NOMO-1 treated with dmso at 0.1 percent for 144 hours (cell line): ENCODE measurements around the gene AMER2.
"Not testable (repeated sequence)": the region's sequence is repeated elsewhere in the genome, so short reads cannot be mapped to it uniquely, and the experiment has no call there.

Source experiments
- DNase-seq: peaks from one replicate; lab custom pipeline; 2025; ENCODE audit not compliant: unreplicated experiment; lab: John Stamatoyannopoulos, UW

AMER2 gene

DNA sequence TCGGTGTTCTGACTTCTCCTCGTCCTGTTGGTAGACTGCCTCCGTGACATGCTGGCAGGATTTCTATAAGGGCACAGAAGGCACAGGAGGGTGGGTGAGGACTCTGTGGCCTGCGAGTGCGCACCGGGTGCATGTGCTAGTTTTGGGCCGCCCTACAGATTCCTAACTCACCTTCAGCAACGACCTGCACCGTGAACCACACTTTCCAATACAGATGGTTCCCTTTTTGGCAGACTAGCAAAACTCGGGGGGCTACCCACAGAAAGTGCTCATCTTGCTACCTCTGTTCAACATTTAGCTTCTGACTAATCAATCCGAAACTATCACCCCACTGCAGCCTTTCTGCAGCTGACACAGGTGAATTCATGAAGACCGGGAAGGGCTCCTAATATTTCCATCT is 14.1 kb upstream of the AMER2 start:
- DNase-seq: no peak

DNA sequence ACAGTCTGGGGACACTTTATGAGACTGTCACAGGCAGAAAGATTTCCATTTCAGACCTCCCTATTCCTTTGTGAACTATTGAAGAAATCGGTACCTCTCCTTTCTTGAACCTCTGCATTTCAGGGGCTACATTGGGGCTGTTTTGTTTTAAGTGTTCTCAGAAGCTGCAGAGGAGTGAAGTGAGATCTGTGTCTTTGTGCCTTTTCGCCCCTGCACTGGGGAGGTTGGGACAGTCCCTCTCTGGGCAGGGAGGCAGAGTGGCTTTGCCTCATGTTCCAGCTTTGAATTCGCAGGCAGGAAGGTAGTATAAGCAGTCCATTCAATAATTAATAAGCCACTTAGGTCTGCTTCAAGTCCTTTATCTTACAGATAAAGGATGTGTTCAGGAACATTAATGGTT is 9.5 kb upstream of the AMER2 start:
- no peak for DNase-seq

DNA sequence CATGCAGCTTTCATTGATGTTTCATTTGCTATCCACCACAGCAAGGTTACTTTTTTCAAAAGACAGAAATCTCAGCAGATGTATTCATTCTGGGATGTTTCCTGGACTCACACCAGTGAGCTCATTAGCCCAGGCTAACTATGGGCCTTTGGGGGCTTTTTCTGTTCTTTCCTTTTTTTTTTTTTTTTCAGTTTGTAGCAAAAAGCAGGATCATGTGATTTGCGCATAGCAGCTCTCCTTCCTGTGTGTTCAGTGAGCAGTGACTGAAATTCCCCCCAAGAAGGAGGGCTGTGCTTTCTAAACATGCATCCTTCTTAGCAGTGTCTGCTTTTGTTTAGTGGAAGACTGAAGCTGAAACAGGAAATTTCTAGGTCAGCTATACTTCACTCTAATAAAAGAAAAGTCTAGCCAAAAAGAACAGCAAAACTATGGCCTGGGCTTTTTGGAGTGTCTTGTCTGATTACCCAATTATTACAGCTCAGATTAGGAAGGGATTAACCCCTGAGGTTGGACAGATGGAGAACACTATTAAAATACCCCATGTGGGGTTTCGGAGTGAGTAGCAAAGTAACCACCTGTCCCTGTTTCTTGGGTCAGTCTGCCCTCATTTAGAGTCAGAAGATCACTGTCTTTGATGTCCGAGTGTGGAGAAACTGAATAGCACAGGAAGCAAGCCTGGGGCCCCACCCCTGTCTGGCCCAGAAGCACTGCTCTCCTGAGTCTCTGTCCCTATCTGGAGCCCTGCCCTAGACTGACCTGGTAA is 8.9 kb upstream of the AMER2 start:
- DNase-seq: no peak

DNA sequence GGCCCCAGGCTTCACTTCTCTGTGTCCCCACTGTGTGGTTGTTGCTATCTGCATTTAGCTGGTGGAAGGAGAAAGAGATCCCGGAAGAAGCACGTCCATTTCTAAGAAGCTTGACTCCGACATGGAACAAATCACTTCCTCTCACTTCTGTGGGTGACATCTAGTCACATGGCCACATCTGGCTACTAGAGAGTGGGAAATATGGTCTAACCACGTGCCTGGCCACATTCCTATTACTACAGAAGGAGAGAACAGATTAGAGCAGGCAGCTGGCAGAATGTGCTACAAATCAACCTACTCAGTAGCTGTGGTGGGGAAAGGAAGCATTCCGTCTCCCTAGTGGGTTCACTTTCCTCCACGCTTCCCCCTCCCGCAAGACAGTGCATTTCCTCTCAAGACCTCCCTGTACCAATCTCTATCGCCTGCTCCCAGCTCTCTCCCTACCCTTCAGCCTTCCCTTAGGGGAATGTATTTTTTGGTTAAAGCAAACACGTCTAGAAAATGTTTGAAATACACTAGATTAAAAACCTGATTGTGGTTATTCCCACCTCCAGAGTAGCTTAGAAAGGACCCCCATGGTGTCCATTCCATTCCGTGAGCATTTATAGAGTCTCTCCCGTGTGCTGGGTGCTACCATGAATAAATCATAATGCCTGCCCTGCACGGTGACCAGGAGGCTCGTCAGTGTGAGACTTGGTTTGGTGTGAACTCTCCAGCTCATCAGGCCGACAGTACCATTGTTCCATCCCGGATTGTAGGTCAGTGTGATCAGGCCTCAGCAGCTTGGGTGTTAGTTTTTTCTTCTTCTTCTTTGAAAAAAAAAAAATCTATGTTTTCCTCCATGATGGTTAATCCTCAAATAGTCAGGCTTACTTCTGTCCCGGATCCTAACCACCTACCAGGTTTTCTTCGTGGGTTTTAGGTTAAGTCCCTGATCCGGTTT is 8.0 kb upstream of the AMER2 start:
- DNase-seq: no peak

DNA sequence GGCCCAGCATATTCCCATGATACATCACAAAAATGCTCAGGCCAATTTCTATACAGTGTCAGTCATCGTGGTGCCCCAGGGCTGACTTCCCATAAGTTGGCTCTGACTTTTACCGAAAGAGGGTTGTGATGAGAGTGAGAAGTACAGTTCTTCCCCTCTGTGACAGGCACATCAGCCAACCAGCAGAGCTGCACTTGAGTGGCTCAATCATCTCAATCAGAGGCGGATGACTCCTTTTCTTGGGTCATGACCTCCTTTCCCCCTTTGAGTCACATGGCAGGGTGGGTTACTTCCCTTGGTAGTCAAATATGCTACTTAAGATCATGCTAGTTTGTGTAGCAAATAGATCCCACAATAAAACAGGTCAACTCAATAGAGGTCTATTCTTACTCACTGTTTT is 6.9 kb upstream of the AMER2 start:
- no peak for DNase-seq

DNA sequence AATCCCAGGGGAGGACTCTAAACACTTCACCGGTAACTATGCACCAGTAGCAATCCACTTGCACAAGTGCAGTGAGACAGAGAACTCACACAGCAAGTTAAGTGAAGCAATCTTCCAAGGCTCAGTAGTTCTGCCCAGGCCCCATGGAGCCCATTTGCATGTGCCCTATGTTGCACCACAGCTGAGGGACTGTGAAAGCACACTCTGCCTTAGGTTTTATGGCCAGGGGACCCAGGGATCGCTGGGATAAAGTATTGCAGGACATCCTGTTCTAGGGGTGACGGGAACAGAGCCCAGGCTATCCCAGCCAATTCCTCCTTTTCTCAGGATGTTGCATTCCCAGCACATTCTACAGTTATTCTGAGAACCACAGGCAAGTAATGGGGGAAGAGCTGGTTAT is 6.0 kb upstream of the AMER2 start:
- DNase-seq: no peak

DNA sequence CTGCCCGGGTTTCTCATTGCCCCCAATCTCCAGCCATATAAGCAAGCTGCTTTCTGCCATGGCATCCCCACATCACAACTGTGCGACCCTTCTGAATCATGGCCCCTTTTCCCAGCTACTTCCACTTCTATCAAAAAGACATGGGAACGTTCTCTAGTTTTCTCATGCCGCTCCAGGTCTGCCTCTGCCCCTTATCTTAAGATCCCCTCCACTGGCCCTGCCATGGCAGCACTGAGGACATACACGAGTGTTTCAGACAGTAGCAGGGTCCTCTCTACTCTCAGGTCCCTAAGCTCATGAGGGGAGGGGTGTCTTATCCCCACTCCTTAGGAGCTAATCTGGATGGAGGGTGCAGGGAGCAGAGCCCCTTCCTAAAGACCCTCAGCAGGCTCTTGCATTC is 5.5 kb upstream of the AMER2 start:
- DNase-seq: no peak

DNA sequence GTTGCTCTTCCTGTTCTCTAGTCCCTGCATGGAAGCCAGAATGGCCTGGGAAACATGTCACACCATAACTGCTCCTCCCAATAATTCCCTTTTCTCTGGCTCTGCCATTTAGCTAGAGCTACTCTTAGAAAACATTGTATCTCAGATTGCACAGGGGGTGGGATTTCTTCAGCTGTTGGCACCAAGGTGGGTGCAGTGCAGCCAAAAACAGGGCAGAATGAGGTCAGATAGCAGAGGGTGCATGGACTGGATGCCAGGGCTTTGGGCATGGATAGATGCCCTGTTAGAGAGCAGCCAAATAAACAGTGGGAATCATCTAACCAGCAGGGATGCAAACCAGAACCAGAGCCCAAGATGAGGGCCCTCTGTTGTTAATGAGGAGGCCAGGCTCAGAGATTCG is 4.9 kb upstream of the AMER2 start:
- no peak for DNase-seq

DNA sequence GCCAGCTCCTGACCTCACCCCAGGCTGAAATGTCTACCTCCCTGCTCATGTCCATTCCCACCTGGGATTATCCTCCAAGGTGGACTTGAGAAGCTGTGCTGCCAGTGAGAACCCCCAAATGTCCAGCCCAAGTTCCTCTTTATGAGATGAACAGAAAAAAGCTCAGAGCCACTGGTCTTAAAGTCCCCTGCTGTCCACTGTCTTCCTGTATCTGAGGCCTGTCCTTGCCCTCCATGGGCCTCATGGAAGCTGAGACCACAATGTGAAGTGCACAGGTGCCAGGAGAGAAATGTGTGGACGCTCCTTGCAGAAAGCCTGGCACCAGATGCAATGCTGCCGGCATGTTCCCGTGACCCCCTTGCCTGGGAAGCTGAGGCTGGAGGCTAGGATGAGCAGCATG is 3.3 kb upstream of the AMER2 start:
- DNase-seq: no peak

DNA sequence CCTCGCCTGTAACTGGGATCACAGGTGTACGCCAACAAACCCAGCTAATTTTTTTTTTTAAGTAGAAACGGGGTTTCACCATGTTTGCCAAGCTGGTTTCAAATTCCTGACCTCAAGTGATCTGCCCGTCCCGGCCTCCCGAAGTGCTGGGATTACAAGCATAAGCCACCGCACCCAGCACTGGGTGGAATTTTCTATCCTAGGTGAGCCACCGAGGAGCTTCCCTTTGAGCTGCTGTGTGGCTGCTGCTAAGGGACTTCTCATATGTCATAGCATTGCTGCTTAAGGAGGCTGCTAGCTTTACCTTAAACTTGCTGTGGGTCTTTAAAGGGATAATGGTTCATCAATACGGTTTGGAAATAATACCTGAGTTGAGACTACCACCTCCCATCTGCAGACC is 2.9 kb upstream of the AMER2 start:
- no peak for DNase-seq

DNA sequence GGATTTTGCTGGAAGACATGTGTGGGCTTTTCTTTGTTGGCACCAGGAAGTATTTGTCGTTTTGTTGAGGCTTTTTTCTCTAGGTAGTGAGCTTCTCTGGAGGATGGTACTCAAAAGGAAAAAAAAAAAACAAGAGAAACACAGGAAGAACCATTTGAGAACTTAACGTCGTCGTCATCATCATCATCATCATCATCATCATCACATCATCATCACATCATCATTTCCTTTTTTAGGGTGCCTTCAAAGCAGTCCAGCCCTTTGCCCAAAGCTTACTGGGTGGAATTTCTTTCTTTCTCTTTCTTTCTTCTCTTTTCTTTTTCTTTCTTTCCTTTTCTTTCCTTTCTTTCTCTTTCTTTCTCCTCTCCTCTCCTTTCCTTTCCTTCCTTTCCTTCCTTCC is 2.2 kb upstream of the AMER2 start:
- no peak for DNase-seq

DNA sequence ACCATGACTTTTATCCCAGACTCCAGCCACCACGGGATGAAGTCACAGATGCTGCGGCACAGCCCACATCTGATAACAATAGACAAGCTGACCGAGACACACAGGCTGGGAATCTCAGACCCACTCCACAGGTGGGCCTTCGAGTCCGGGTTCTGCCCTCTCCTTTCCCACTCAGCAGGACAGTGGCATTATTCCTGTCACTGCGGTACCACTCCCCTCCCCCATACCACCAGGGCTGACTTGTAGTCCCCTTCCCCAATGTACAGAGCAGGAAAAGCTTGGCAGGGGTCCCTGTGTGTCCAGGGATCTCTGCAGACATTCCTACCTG is 179 bp upstream of the AMER2 start:
- DNase-seq: no peak

DNA sequence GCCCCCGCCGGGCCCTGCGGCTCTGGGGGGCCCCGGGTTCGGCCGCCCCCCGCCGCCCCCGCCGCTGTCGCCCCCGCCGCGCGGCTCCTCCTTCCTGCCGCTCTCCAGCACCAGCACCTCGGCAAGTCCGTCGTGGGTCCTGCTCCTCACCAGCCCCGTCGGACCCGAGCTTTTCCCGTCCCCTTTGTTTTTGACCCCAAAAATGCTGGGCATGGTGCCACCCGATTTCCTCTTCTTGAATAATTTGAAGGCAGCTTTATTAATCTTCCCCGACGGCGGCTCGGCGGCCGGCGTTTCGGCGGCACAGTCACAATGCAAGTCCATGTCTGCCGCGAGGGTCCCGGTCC is 945 bp downstream of the AMER2 start:
- DNase-seq: no peak

DNA sequence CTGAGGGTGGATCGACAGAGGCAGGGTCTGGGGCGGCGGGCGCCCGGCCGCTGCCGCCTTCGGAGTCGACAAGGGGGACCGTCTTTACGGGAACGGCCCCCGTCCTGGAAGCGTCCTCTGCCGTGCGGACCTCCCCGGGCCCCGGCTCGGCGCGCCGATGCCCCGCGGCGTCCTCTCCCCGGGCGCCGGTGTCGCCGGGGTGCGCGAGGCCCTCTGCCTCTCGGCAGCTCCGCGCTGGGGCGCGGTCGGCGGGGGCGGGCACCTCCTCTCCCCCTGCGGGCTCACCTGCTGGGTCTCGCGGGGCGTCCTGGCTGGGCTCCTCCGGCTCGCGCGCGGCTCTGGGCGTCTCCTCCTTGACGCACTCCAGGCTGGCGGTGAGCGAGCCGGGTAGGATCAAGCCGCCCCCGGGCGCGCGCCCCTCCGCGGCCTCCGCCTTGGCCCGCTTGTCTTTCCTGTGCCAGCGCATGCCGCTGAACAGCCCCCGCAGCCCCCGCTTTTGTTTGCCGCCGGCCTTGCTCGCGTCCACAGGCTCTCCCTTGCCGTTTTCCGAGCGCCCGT is 1.5 kb downstream of the AMER2 start:
- no peak for DNase-seq

DNA sequence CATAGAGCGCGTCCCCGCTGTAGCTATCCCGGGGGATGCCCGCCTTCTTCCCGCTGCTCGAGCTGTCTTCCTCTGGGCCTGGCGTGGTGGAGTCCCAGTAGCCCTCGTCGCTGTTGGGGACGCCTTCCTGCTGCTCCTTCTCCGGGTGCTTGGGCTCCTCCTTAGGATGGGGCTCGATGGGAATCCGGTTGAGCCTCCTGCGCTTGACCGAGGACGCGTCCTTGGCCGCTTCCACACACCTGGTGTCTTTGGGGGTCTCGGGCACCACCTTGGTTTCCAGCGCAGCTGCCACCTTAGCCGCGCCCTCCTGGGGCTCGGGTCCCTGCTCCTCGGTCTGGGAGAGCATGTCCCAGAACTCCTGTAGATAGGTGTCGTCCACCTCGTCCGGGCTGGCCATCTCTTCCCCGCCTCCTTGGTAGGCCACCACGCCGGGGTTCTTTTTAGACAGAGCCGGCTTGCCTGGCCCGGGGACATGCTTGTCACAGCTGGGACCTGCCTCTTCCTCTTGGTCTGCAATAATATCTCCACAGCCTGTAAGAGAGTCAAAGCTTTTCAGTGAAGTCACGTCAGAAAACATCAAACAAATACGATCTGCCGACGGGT is 2.0 kb downstream of the AMER2 start:
- no peak for DNase-seq

DNA sequence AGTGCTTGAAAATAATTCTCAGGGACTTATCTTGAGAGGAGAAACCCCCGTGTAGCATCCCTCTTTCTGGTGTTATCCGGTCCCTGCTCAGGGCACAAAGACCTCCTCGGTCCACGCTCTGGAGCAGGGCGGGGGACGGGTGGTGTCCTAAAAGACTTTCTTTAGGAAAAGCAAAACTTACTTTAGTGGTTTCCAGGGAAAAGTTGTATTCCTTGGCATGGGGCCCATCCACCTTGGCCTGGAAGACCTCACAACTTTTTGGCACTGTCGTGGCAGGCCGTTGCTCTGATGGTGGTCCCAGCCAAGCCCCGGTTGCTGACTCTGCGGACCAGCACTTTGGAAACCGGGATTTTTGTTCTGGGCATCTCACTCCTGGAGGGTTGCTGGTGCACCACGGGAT is 2.7 kb downstream of the AMER2 start:
- DNase-seq: no peak

DNA sequence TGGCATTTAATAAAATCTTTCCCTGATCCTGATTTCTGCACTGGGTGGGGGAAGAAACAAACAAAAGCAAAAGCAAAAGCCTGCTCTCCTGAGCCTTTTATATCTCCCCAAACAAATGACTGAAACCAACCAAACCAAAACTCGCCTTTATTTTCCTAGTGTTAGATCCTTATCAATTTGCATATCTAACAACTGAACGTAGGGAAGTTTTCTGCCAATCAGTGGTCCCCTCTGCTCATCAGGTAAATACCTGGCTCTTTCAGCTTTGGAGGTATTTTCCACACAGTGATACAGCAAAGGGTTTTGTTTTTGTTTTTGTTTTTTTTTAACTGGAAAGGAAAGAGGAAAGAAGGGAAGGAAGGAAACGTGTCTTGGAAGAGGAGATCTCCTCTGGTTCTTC is 3.3 kb downstream of the AMER2 start:
- no peak for DNase-seq

DNA sequence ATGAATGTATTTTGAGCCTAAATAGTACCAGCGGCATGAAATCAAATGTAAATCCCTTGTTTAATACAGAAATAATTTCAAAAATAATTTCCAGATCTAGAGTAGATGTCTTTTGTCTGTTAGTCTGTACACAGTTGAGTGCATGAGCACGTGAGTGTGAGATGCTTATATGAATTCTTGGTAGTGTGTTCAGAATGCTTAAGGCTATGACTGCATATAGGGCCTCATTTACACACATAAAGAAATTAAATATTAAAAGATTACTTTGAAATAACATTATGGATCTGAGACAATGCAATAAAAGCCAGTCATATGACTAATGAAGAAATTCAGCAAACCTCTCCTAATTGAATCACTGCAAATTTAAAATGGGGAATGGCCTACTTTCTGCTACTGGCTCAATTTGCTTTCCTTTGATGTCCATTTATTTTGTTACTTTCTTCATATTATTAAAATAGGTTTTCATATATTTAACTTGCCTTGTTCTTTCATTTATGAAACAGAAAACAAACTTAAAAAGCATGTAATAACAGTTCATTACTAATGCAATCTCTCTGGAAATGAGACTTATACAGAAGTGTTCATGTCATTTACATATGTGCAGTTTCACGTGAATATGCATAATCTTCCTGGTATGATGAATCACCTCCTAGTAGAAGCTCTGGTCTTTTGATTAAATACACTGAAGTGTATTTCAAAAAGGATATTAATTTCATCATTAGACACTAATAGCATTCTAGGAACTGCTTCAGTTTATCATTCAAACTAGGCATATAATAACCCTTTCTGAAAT is 4.5 kb downstream of the AMER2 start:
- DNase-seq: no peak

DNA sequence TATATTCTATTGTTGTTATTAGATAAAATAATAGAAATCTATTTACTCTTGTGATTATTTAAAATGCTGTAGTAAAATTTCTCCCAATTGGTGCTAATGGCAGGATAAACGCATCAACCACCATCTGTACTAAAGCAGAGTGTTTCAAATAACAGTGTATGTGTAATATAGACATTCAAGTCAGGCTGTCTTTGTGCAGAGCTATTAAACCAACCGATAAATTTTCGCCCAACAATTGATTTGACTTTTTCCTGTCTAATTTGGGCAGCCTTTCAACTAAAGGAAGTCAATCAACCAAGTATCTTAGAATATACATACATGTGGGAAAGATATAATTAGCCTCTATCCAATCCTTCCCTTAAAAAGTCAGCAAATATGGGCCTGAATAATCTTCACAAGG is 5.8 kb downstream of the AMER2 start:
- no peak for DNase-seq

DNA sequence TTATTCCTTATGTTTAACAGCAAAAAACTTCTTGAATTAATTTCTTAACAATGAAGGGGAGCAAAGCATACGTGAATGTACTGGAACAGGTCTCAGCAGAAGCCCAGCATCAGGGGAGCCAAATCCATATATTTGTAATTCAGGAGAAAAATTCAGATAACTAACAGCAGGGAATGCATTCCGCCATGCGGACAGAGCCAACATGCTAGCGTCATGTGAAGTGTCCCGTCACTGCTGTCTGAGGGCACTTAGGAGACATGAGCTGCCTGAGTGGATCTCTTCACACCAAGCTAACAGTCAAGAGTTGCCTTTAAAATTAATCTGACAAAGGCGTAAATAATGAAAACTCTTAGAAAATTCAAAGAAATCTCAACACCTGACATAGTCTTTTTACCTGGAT is 6.4 kb downstream of the AMER2 start:
- DNase-seq: no peak

DNA sequence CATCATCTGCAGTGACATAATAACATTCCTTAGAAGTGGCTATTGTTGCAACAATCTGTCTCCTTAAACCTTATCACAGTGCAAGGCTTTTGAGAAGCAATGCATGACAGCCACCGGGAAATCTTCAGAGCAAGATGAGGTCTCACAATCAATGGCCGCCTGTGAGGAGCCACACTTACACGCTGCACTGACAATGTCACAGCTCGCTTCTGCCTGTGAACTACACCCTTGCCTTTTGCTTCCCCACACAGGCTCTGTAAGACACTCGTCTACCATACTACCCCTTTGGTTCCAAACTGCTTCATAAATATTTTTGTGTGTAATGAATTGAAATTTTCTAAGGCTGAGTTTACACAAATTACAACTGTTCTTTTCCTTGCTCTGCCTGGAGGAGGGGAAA is 6.9 kb downstream of the AMER2 start:
- not testable (repeated sequence) for DNase-seq
